HG03280 (cell line): ENCODE data around the gene TAF1A.
"Not testable (repeated sequence)": the region's sequence is repeated elsewhere in the genome, so short reads cannot be mapped to it uniquely, and the experiment has no call there.

Experiments used
- ATAC-seq: cut with Tn5 transposase; IDR thresholded peaks from one replicate; pipeline ENCODE4 v1.9.1; 2021; ENCODE audit warnings: mild to moderate bottlenecking, moderate library complexity; ENCODE audit not compliant: unreplicated experiment

Gene TAF1A

GRCh38 chr1:222589462-222590302, at the start of gene TAF1A:
TAF1A (minus strand) TSS chr1:222589933.
- peak; percentile 100 for ATAC-seq

GRCh38 chr1:222634180-222635013, 44.7 kb upstream of the TAF1A start:
- ATAC-seq, result peak; percentile 91

GRCh38 chr1:222632749-222633148, 43.0 kb upstream of the TAF1A start:
- no peak for ATAC-seq

GRCh38 chr1:222631611-222632208, 42.0 kb upstream of the TAF1A start:
- no peak for ATAC-seq

GRCh38 chr1:222629921-222630535, 40.3 kb upstream of the TAF1A start:
- ATAC-seq, result no peak

GRCh38 chr1:222627232-222627631, 37.5 kb upstream of the TAF1A start:
- ATAC-seq, result no peak

- ATAC-seq, result no peak
These were observed 34.5 kb upstream of the TAF1A start for GRCh38 chr1:222624214-222624613.

- ATAC-seq, result no peak
These were observed 33.7 kb upstream of the TAF1A start for GRCh38 chr1:222623458-222623857.

- no peak for ATAC-seq
These were observed 33.0 kb upstream of the TAF1A start for GRCh38 chr1:222622765-222623164.

GRCh38 chr1:222620566-222620965, 30.8 kb upstream of the TAF1A start:
- ATAC-seq, result no peak

- no peak for ATAC-seq
These were observed 29.3 kb upstream of the TAF1A start for GRCh38 chr1:222618880-222619596.

- ATAC-seq, result peak; percentile 50
These were observed 28.5 kb upstream of the TAF1A start, which contains the start of gene MIA3 for GRCh38 chr1:222618001-222618879. MIA3 (plus strand) TSS chr1:222618097; CDS start chr1:222618111, 14 bp downstream.

GRCh38 chr1:222617367-222617951, 27.7 kb upstream of the TAF1A start:
- ATAC-seq, result peak; percentile 89

- ATAC-seq, result no peak
These were observed 26.8 kb upstream of the TAF1A start for GRCh38 chr1:222616525-222616924.

GRCh38 chr1:222613627-222614026, 23.9 kb upstream of the TAF1A start:
- ATAC-seq, result no peak

- ATAC-seq, result no peak
These were observed 21.0 kb upstream of the TAF1A start for GRCh38 chr1:222610728-222611127.

GRCh38 chr1:222609111-222609510, 19.4 kb upstream of the TAF1A start:
- not testable (repeated sequence) for ATAC-seq

GRCh38 chr1:222606757-222607156, 17.0 kb upstream of the TAF1A start:
- ATAC-seq, result no peak

GRCh38 chr1:222601257-222601656, 11.5 kb upstream of the TAF1A start:
- no peak for ATAC-seq
